Stimulated activated CD4-positive, alpha-beta T cell treated with anti-CD3 and anti-CD28 coated beads, Interleukin-2, amount 100 ng/mL, for 4 hours (primary cell): ENCODE data around the gene UIMC1.

Source experiments
- DNase-seq: peaks from one replicate; pipeline ENCODE4 v3.0.0-alpha.2; 2020; ENCODE audit warnings: low read depth

The UIMC1 gene

GRCh38 chr5:176870110-176870591, 136.4 kb downstream of the UIMC1 start:
- DNase-seq = no peak

- no peak for DNase-seq
Observed at GRCh38 chr5:176869501-176870109, 137.0 kb downstream of the UIMC1 start.

- DNase-seq = no peak
Observed at GRCh38 chr5:176868731-176869130, 137.8 kb downstream of the UIMC1 start.

- DNase-seq = no peak
Observed at GRCh38 chr5:176868126-176868525, 138.5 kb downstream of the UIMC1 start.

GRCh38 chr5:176866707-176867310, 139.8 kb downstream of the UIMC1 start:
- DNase-seq = no peak

GRCh38 chr5:176865964-176866363, 140.6 kb downstream of the UIMC1 start:
- DNase-seq = no peak

GRCh38 chr5:176864755-176865154, 141.8 kb downstream of the UIMC1 start:
- DNase-seq = no peak

- DNase-seq = no peak
Observed at GRCh38 chr5:176863765-176864098, 142.8 kb downstream of the UIMC1 start.

GRCh38 chr5:176863041-176863764, 143.4 kb downstream of the UIMC1 start:
- DNase-seq = no peak

- no peak for DNase-seq
Observed at GRCh38 chr5:176862330-176862995, 144.1 kb downstream of the UIMC1 start.

- no peak for DNase-seq
Observed at GRCh38 chr5:176861276-176861675, 145.3 kb downstream of the UIMC1 start.

- DNase-seq = no peak
Observed at GRCh38 chr5:176860381-176860780, 146.2 kb downstream of the UIMC1 start.

GRCh38 chr5:176859916-176860315, 146.7 kb downstream of the UIMC1 start:
- no peak for DNase-seq

- DNase-seq = no peak
Observed at GRCh38 chr5:176857894-176858273, 148.7 kb downstream of the UIMC1 start.

- DNase-seq = no peak
Observed at GRCh38 chr5:176857216-176857893, 149.2 kb downstream of the UIMC1 start.

- DNase-seq = no peak
Observed at GRCh38 chr5:176856746-176857145, 149.8 kb downstream of the UIMC1 start.

GRCh38 chr5:176855598-176855997, 151.0 kb downstream of the UIMC1 start:
- no peak for DNase-seq
